Measurements from ENCODE around the gene DPYD. TPM values are rescaled to one million over a fixed set of nuclear protein-coding genes. Genes with fewer than 3 reads are reported as not detected.

Gene DPYD
- total RNA-seq, 4 donors from 2014 or later: 35.7 to 65.4 (median 43.7) TPM

DNA sequence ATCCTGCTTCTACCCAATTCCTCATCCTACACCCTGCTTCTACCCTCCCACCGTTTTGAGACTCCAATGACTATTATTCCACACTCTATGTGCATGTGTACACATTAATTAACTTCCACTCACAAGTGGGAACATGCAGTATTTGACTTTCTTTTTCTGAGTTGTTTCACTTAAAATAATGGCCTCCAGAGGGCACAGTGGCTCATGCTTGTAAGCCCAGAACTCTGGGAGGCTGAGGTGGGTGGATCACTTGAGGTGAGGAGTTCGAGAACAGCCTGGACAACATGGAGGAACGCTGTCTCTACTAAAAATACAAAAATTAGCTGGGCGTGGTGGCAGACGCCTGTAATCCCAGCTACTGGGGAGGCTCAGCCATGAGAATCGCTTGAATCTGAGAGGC, 734.5 kb downstream of the DPYD start:
- Histone ChIP-seq H3K27me3 (peaks cover 0 to 3% of the 10 kb centered on the region in 2 donors), H3K4me3 (no peak overlapping the region), H3K4me1 (no peaks in the 10 kb centered on the region), H3K27ac (no peak overlapping the region), H3K9me3 (no peaks in the 10 kb centered on the region), H3K36me3 (peaks cover 0 to 28% (median 0%) of the 10 kb centered on the region in 3 donors)
- 88 to 92% methylated on average over 6 of the region's 6 CpGs for WGBS, 2 donors
- TF ChIP-seq POLR2A (IDR thresholded peaks at IDR 0.05) (no peak), EP300 (IDR thresholded peaks at IDR 0.05) (no peak)
- TF ChIP-seq, protein P1, sequence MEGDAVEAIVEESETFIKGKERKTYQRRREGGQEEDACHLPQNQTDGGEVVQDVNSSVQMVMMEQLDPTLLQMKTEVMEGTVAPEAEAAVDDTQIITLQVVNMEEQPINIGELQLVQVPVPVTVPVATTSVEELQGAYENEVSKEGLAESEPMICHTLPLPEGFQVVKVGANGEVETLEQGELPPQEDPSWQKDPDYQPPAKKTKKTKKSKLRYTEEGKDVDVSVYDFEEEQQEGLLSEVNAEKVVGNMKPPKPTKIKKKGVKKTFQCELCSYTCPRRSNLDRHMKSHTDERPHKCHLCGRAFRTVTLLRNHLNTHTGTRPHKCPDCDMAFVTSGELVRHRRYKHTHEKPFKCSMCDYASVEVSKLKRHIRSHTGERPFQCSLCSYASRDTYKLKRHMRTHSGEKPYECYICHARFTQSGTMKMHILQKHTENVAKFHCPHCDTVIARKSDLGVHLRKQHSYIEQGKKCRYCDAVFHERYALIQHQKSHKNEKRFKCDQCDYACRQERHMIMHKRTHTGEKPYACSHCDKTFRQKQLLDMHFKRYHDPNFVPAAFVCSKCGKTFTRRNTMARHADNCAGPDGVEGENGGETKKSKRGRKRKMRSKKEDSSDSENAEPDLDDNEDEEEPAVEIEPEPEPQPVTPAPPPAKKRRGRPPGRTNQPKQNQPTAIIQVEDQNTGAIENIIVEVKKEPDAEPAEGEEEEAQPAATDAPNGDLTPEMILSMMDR (IDR thresholded peaks at IDR 0.05): no peak
- no peak for DNase-seq (ENCODE audit: low spot score in 2 of 2)

DNA sequence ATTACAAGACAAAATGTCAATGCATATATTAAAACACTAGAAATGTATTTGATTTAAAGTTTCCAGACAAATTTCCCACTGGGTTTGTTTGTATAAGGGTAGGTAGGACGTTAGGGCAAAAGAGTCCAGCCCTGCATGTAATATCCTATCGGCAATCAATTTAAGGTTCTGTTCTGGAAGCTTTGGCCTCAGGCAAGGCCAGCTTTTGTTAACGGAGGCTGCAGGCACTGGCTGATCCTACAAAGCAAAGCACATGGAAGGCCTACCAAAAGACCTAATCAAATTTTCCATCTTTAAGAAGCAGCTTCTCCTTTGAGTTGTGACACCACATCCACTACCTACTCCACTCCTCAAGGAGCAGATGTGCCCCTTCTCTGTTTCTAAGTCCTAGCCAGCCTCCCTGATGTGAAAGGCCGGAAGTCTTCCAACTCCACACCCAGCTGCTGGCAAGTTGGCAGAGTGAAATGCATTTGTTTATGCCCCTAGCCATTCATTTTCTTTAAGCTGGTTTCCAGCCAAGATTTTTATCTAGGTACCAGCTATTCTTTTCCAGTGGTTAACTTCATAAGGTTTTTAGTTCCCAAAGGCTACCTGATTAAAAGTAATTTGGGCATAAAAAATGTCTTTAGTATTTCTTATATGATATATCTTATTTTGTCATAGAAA, 746.7 kb downstream of the DPYD start:
- no peaks in the 10 kb centered on the region for H3K4me1 ChIP-seq
- H3K4me3 ChIP-seq: no peak overlapping the region
- H3K9me3 ChIP-seq: no peaks in the 10 kb centered on the region
- WGBS, 2 donors: 68 to 73% methylated on average over 4 of the region's 4 CpGs
- no peak for DNase-seq (ENCODE audit: low spot score in 2 of 2)
- no peak for TF ChIP-seq POLR2A (IDR thresholded peaks at IDR 0.05)
- no peak for TF ChIP-seq EP300 (IDR thresholded peaks at IDR 0.05)
- TF ChIP-seq, protein P1 (IDR thresholded peaks at IDR 0.05): no peak
- no peak overlapping the region for H3K27ac ChIP-seq
- H3K36me3 ChIP-seq: peaks cover 0 to 8% (median 0%) of the 10 kb centered on the region in 3 donors
- no peaks in the 10 kb centered on the region for H3K27me3 ChIP-seq

DNA sequence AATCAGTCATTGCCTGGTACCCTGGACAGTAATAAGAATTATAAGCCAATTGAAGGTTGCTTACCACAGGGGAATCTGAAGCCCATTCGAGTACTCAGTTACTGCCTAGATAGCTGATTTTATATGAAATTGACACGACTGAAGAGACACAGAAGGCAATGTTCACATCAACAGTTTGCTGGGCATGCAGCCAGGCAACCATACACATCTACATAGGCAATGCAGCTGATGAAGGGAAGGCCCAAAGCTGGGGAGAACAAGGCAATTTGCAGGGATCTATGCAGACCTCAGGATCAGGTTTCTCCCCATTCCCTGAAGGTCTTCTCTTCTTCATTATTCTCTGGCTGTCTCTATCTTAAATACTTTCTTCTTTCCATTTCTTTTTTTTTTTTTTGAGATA, 750.5 kb downstream of the DPYD start:
- no peak overlapping the region for H3K4me3 ChIP-seq
- no peaks in the 10 kb centered on the region for H3K27me3 ChIP-seq
- H3K36me3 ChIP-seq: peaks cover 0 to 4% (median 0%) of the 10 kb centered on the region in 3 donors
- WGBS, 2 donors: 62 to 64% methylated on average over 2 of the region's 2 CpGs
- H3K9me3 ChIP-seq: peaks cover 0 to under 1% (median 0%) of the 10 kb centered on the region in 4 donors
- H3K4me1 ChIP-seq: no peaks in the 10 kb centered on the region
- TF ChIP-seq, protein P1 (IDR thresholded peaks at IDR 0.05): no peak
- TF ChIP-seq EP300 (IDR thresholded peaks at IDR 0.05): no peak
- TF ChIP-seq POLR2A (IDR thresholded peaks at IDR 0.05): no peak
- no peak for DNase-seq (ENCODE audit: low spot score in 2 of 2)
- H3K27ac ChIP-seq: no peak overlapping the region

DNA sequence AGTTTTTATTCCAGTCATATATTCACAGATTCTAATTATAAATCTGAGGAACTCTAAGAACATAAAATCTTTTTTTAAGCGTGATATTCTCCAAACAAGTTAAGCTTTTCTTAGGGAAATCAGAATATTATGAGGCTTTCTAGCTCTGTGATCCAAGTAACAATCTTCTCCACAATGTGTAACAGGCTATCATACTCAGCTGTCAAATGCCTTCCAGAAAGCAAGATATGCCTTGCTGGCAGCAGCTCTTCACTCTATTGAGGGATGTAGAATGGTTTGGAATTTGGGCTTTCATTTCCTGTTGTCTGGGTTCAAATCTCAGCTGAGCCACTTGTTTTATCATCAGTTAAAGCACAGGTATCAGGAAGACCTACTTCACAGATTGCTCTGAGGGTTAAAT, 752.8 kb downstream of the DPYD start:
- Histone ChIP-seq H3K4me1 (no peaks in the 10 kb centered on the region), H3K27me3 (no peaks in the 10 kb centered on the region), H3K9me3 (peaks cover 0 to 11% (median 0%) of the 10 kb centered on the region in 4 donors), H3K36me3 (peaks cover 0 to 4% (median 0%) of the 10 kb centered on the region in 3 donors), H3K27ac (no peak overlapping the region), H3K4me3 (no peak overlapping the region)
- WGBS, 2 donors: 88 to 94% methylated on average over 1 of the region's 1 CpG
- DNase-seq (ENCODE audit: low spot score in 2 of 2): no peak
- TF ChIP-seq POLR2A (IDR thresholded peaks at IDR 0.05) (no peak), EP300 (IDR thresholded peaks at IDR 0.05) (no peak)
- TF ChIP-seq, protein P1 (IDR thresholded peaks at IDR 0.05): no peak

DNA sequence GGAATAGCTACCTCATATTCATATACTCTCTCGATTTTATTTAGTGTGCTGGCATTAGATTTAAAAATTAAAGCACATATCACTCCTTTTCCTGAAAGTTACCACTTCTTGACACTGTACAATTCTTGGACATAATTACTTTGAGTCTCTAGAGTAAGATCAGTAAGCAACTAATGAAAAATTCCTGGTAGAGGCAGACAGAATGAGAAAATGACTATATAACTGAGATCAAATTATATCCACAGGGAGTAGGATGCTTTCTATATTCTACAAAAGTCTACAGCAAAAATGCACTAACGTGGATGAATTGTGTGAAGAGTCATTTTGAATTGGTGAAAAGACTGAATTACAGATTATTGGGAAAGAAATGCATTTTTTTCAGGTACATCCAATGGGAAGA, 753.6 kb downstream of the DPYD start:
- Histone ChIP-seq H3K9me3 (peaks cover 0 to 13% (median 0%) of the 10 kb centered on the region in 4 donors), H3K27me3 (no peaks in the 10 kb centered on the region), H3K27ac (no peak overlapping the region), H3K4me1 (no peaks in the 10 kb centered on the region), H3K4me3 (no peak overlapping the region), H3K36me3 (peaks cover 0 to 4% (median 0%) of the 10 kb centered on the region in 3 donors)
- TF ChIP-seq, protein P1 (IDR thresholded peaks at IDR 0.05): no peak
- TF ChIP-seq EP300 (IDR thresholded peaks at IDR 0.05) (no peak), POLR2A (IDR thresholded peaks at IDR 0.05) (no peak)
- DNase-seq (ENCODE audit: low spot score in 2 of 2): no peak
- 65 to 69% methylated on average over 2 of the region's 2 CpGs for WGBS, 2 donors

Measured in tibial nerve (tissue), 4 donors.